ENCODE measurements around the gene CEP192.

GRCh38 chr18:13125191-13125590, 134.0 kb downstream of the CEP192 start:
- TF ChIP-seq CTCF (IDR thresholded peaks at IDR 0.05; ENCODE audit: insufficient read depth, low read length) (no peak), POLR2AphosphoS5 (IDR thresholded peaks at IDR 0.05; ENCODE audit: low read depth) (no peak), REST (IDR thresholded peaks at IDR 0.05; ENCODE audit: insufficient replicate concordance, low read depth) (no peak)

Measured in HL-60 (cell line).